H1 (cell line): ENCODE measurements around the gene KIAA0930.

Experiments used
- CTBP2 ChIP-seq: IDR thresholded peaks from 2 replicates; pipeline ENCODE4 v1.7.0; 2011; ENCODE audit warnings: borderline replicate concordance, mild to moderate bottlenecking, moderate library complexity, mixed read lengths, low read length; ENCODE audit not compliant: insufficient read depth, insufficient read length
- CTCF ChIP-seq, 3 experiments: IDR thresholded peaks; 1 replicate in 2 of 3; 2 replicates in 1 of 3; pipeline versions ENCODE4 v1.5.1 to v1.6.1; 2011; ENCODE audit warnings: low read length in 3 of 3, mild to moderate bottlenecking in 3 of 3, inconsistent platforms in 2 of 3, low read depth in 1 of 3, moderate library complexity in 1 of 3; ENCODE audit not compliant: insufficient read depth in 1 of 3; ENCODE audit errors: control extremely low read depth in 1 of 3
- EP300 ChIP-seq, 2 experiments: IDR thresholded peaks; 1 replicate in 1 of 2; 2 replicates in 1 of 2; pipeline ENCODE4 v1.6.1; 2011 to 2012; ENCODE audit warnings: low read depth in 2 of 2, low read length in 2 of 2, mild to moderate bottlenecking in 2 of 2, borderline replicate concordance in 1 of 2, inconsistent platforms in 1 of 2, moderate library complexity in 1 of 2
- GABPA ChIP-seq: IDR thresholded peaks from 2 replicates; pipeline ENCODE4 v1.6.1; 2011; ENCODE audit warnings: mild to moderate bottlenecking, low read length, moderate library complexity, borderline replicate concordance; ENCODE audit not compliant: insufficient read depth
- HDAC2 ChIP-seq, 2 experiments: fragments of 300-600 bp in 1 of 2; sonication (generic) in 1 of 2; IDR thresholded peaks; 2 replicates each; pipeline ENCODE4 v1.6.1; 2011 to 2012; ENCODE audit warnings: low read depth in 2 of 2, low read length in 2 of 2, mild to moderate bottlenecking in 2 of 2, moderate library complexity in 2 of 2, borderline replicate concordance in 1 of 2, inconsistent platforms in 1 of 2
- POLR2A ChIP-seq, 2 experiments: IDR thresholded peaks; 1 replicate in 1 of 2; 2 replicates in 1 of 2; pipeline ENCODE4 v1.6.1; 2011; ENCODE audit warnings: low read depth in 2 of 2, low read length in 2 of 2, mild to moderate bottlenecking in 2 of 2; ENCODE audit errors: control extremely low read depth in 1 of 2
- RAD21 ChIP-seq, 2 experiments: IDR thresholded peaks in 1 of 2; conservative IDR thresholded peaks in 1 of 2; 2 replicates each; pipeline ENCODE4 v1.6.1; 2011; ENCODE audit warnings: low read depth in 2 of 2, low read length in 2 of 2, improper control_type of control experiment in 1 of 2, inconsistent platforms in 1 of 2, mild to moderate bottlenecking in 1 of 2, moderate library complexity in 1 of 2
- RXRA ChIP-seq: IDR thresholded peaks from 2 replicates; pipeline ENCODE4 v1.6.1; 2011; ENCODE audit warnings: low read depth, mild to moderate bottlenecking, low read length, moderate library complexity; ENCODE audit not compliant: insufficient read depth
- SP1 ChIP-seq: IDR thresholded peaks from 2 replicates; pipeline ENCODE4 v1.6.1; 2011; ENCODE audit warnings: low read depth, low read length
- SUZ12 ChIP-seq: fragments of 200-600 bp; sonication (generic); IDR thresholded peaks from 2 replicates; pipeline ENCODE4 v1.6.1; 2012; ENCODE audit warnings: mild to moderate bottlenecking, inconsistent platforms, low read length, moderate library complexity, mixed read lengths

- TF ChIP-seq RAD21 (IDR thresholded peaks at IDR 0.05 in 1 of 2, conservative IDR thresholded peaks at IDR 0.05 in 1 of 2; ENCODE audit: low read depth in 2 of 2, low read length in 2 of 2) (no peak), RXRA (no peak), GABPA (peak; percentile 54; the same call in 1 of the 2 replicates), CTCF (IDR thresholded peaks at IDR 0.05; ENCODE audit: control extremely low read depth in 1 of 3, insufficient read depth in 1 of 3, low read depth in 1 of 3, low read length in 3 of 3) (no peak), HDAC2 (IDR thresholded peaks at IDR 0.05; ENCODE audit: borderline replicate concordance in 1 of 2, low read depth in 2 of 2, low read length in 2 of 2) (no peak), EP300 (IDR thresholded peaks at IDR 0.05; ENCODE audit: borderline replicate concordance in 1 of 2, low read depth in 2 of 2, low read length in 2 of 2) (no peak), SP1 (no peak), POLR2A (IDR thresholded peaks at IDR 0.05; ENCODE audit: control extremely low read depth in 1 of 2, low read depth in 2 of 2, low read length in 2 of 2) (no peak), CTBP2 (no peak), SUZ12 (no peak)
Measured at GRCh38 chr22:45216133-45217003, 24.3 kb downstream of the KIAA0930 start.
